GM12878 (cell line): Measurements from ENCODE around the gene CCDC74A. TPM values are rescaled to one million over a fixed set of nuclear protein-coding genes. Genes with fewer than 3 reads are reported as not detected.

Experiments used
- ATAC-seq: fragments of 200-7000 bp; cut with Tn5 transposase; 3 replicates; pipeline ENCODE4 v1.9.1; 2020; ENCODE audit warnings: mild to moderate bottlenecking, moderate library complexity
- BruUV-seq: library from RNA; stranded (reverse); fragments of 400-500 nt; replicated peaks from 2 replicates; lab custom pipeline; 2021; lab: Mats Ljungman, UMichigan
- CTCF ChIA-PET: fragments of 300-600 bp; sonication (Branson Sonifier 250); formaldehyde crosslinking; extraction: SDS; loops from one replicate; lab custom pipeline; 2021; ENCODE audit warnings: inconsistent platforms; lab: Yijun Ruan, JAX
- POLR2A ChIA-PET: fragments of 350-600 bp; formaldehyde crosslinking; extraction: SDS; loops from one replicate; lab custom pipeline; 2021; ENCODE audit warnings: inconsistent platforms; lab: Charles Lee
- RAD21 ChIA-PET: fragments of 300-600 bp; sonication (Branson Sonifier 250); formaldehyde crosslinking; loops from one replicate; lab custom pipeline; 2023; ENCODE audit warnings: antibody characterized with exemption; ENCODE audit not compliant: unreplicated experiment; lab: Charles Lee
- SMC1A ChIA-PET: fragments of 300-600 bp; sonication (Branson Sonifier 250); formaldehyde crosslinking; loops from one replicate; lab custom pipeline; 2023; ENCODE audit not compliant: unreplicated experiment, uncharacterized antibody; lab: Charles Lee
- DNase-seq: peaks from one replicate; pipeline ENCODE4 v3.0.0-alpha.2; 2011; ENCODE audit warnings: low read depth, low spot score
- FAIRE-seq: peaks from 3 replicates; lab custom pipeline; 2011; peaks lifted over from hg19 to GRCh38; lab: Jason Lieb, UNC
- H2AFZ ChIP-seq: 2 replicates; pipeline ENCODE4 v1.6.0; 2011; ENCODE audit warnings: low read depth, low read length, control low read depth; ENCODE audit not compliant: control insufficient read depth
- H3K27ac ChIP-seq: 2 replicates; pipeline ENCODE4 v1.5.1; 2011; ENCODE audit warnings: control low read depth; ENCODE audit not compliant: control insufficient read depth, insufficient read depth
- H3K27me3 ChIP-seq, 2 experiments: replicated peaks in 1 of 2; 2 replicates each; pipeline versions ENCODE4 v1.6.0 to v1.6.1; 2011; ENCODE audit warnings: low read length in 1 of 2; ENCODE audit not compliant: control insufficient read depth in 2 of 2, insufficient read depth in 2 of 2
- H3K36me3 ChIP-seq, 2 experiments: 2 replicates each; pipeline ENCODE4 v1.5.1; 2011; ENCODE audit warnings: low read length in 1 of 2; ENCODE audit not compliant: control insufficient read depth in 2 of 2, insufficient read depth in 2 of 2
- H3K4me1 ChIP-seq: 2 replicates; pipeline ENCODE4 v1.6.1; 2011; ENCODE audit warnings: mild to moderate bottlenecking, low read length, moderate library complexity, mixed read lengths; ENCODE audit not compliant: control insufficient read depth, insufficient read depth
- H3K4me2 ChIP-seq: 2 replicates; pipeline ENCODE4 v1.6.0; 2011; ENCODE audit warnings: control low read depth; ENCODE audit not compliant: control insufficient read depth, insufficient read depth
- H3K4me3 ChIP-seq: fragments of 200-600 bp; sonication (generic); 2 replicates; pipeline ENCODE4 v1.5.1; 2016
- H3K79me2 ChIP-seq: 2 replicates; pipeline ENCODE4 v1.6.0; 2011; ENCODE audit warnings: low read length; ENCODE audit not compliant: control insufficient read depth, insufficient read depth
- H3K9ac ChIP-seq: 2 replicates; pipeline ENCODE4 v1.8.0; 2011; ENCODE audit warnings: low read length, control low read depth, mixed read lengths; ENCODE audit not compliant: control insufficient read depth, insufficient read depth
- H3K9me3 ChIP-seq: replicated peaks from 3 replicates; pipeline ENCODE4 v1.5.1; 2011; ENCODE audit warnings: mild to moderate bottlenecking, low read length; ENCODE audit not compliant: control insufficient read depth, insufficient read depth
- H4K20me1 ChIP-seq: 2 replicates; pipeline ENCODE4 v1.6.0; 2011; ENCODE audit not compliant: control insufficient read depth, insufficient read depth
- CBX3 ChIP-seq: fragments of 200-600 bp; sonication (generic); IDR thresholded peaks from 2 replicates; pipeline ENCODE4 v1.6.1; 2016; ENCODE audit warnings: low read depth, borderline replicate concordance
- CREB1 ChIP-seq: IDR thresholded peaks from 2 replicates; pipeline ENCODE4 v1.6.1; 2012; ENCODE audit warnings: low read depth, mild to moderate bottlenecking, inconsistent platforms
- ESRRA ChIP-seq: IDR thresholded peaks from 2 replicates; pipeline ENCODE4 v1.6.1; 2012; ENCODE audit warnings: mild to moderate bottlenecking, low read length, improper control_type of control experiment
- MLLT1 ChIP-seq: fragments of 450-650 bp; IDR thresholded peaks from 2 replicates; pipeline ENCODE4 v1.6.1; 2016; ENCODE audit warnings: mild to moderate bottlenecking
- NR2C1 ChIP-seq: fragments of 450-650 bp; IDR thresholded peaks from 2 replicates; pipeline ENCODE4 v1.6.1; 2017; ENCODE audit warnings: antibody characterized with exemption, mild to moderate bottlenecking, moderate library complexity
- NR2F1 ChIP-seq: fragments of 450-650 bp; conservative IDR thresholded peaks from 2 replicates; pipeline ENCODE4 v1.6.1; 2017; ENCODE audit warnings: mild to moderate bottlenecking
- POLR2A ChIP-seq: IDR thresholded peaks from 2 replicates; pipeline ENCODE4 v1.6.1; 2011; ENCODE audit warnings: low read depth, mild to moderate bottlenecking, low read length
- SMC3 ChIP-seq: IDR thresholded peaks from 2 replicates; pipeline ENCODE4 v1.6.1; 2011; ENCODE audit warnings: low read length, improper control_type of control experiment, borderline replicate concordance
- WGBS: methylation state at CpG from one replicate; pipeline ENCODE4 v1.1.6; 2016; ENCODE audit warnings: low lambda C conversion rate; ENCODE audit not compliant: insufficient replicate concordance, insufficient coverage; ENCODE audit errors: missing lambda C conversion rate; 5-methylcytosine and 5-hydroxymethylcytosine counted together
- in situ Hi-C: fragments of 300-500 bp; cut with MboI; formaldehyde crosslinking; loops from 9 replicates; pipeline ENCODE4 v1.14.3; 2018; ENCODE audit warnings: mixed read lengths
- intact Hi-C: fragments of 100-400 bp; cut with micrococcal nuclease; formaldehyde crosslinking; loops from one replicate; pipeline ENCODE4 v1.14.2; 2022; ENCODE audit not compliant: unreplicated experiment
- polyA plus RNA-seq, 11 experiments: library from polyadenylated mRNA; depleted of rRNA in 4 of 11; unstranded in 6 of 11; stranded (reverse) in 5 of 11; fragments of >200 nt; fragmentation: Nextera tagmentation in 4 of 11; fragmentation: Illumina TruSeq in 1 of 11; extraction: Ambion mirVana in 4 of 11; extraction: Trizol in 1 of 11; gene quantifications; 1 replicate in 1 of 11; 2 replicates in 10 of 11; pipeline versions ENCODE4 v1.2.1 to v1.2.3, GENCODE V29; 2011 to 2016; ENCODE audit warnings: inconsistent platforms in 2 of 11, missing spikeins in 2 of 11, low read depth in 1 of 11
- total RNA-seq, 4 experiments: library from RNA; depleted of rRNA in 3 of 4; stranded (reverse); fragments of >200 nt in 3 of 4; fragmentation: Illumina TruSeq in 1 of 4; extraction: Trizol in 1 of 4; gene quantifications; 2 replicates each; pipeline versions ENCODE4 v1.2.1 to v1.2.3, GENCODE V29; 2013 to 2021
- TF ChIP-seq, protein P1 (sequence below): fragments of 450-650 bp; formaldehyde crosslinking; IDR thresholded peaks from 2 replicates; pipeline ENCODE4 v1.4.0; 2020; ENCODE audit warnings: mild to moderate bottlenecking, moderate library complexity
- TF ChIP-seq, protein P2 (sequence below): IDR thresholded peaks from 2 replicates; pipeline ENCODE4 v1.6.1; 2011; ENCODE audit warnings: borderline replicate concordance, low read depth, mild to moderate bottlenecking, moderate library complexity, mixed read lengths, low read length; ENCODE audit not compliant: insufficient read depth; ENCODE audit errors: extremely low read length
- TF ChIP-seq, protein P3 (sequence below): fragments of 450-650 bp; IDR thresholded peaks from 2 replicates; pipeline ENCODE4 v1.6.1; 2017; ENCODE audit warnings: mild to moderate bottlenecking, moderate library complexity

Gene CCDC74A
- total and polyA plus RNA-seq, 10 of the 15 experiments (the other 5 are each of a cell fraction or from before 2014, with no cell fraction given) = 14.3 to 133 (median 64.2) TPM

GRCh38 chr2:131556998-131557397 is 29.3 kb downstream of the CCDC74A start (continued):
- TF ChIP-seq, protein P1, sequence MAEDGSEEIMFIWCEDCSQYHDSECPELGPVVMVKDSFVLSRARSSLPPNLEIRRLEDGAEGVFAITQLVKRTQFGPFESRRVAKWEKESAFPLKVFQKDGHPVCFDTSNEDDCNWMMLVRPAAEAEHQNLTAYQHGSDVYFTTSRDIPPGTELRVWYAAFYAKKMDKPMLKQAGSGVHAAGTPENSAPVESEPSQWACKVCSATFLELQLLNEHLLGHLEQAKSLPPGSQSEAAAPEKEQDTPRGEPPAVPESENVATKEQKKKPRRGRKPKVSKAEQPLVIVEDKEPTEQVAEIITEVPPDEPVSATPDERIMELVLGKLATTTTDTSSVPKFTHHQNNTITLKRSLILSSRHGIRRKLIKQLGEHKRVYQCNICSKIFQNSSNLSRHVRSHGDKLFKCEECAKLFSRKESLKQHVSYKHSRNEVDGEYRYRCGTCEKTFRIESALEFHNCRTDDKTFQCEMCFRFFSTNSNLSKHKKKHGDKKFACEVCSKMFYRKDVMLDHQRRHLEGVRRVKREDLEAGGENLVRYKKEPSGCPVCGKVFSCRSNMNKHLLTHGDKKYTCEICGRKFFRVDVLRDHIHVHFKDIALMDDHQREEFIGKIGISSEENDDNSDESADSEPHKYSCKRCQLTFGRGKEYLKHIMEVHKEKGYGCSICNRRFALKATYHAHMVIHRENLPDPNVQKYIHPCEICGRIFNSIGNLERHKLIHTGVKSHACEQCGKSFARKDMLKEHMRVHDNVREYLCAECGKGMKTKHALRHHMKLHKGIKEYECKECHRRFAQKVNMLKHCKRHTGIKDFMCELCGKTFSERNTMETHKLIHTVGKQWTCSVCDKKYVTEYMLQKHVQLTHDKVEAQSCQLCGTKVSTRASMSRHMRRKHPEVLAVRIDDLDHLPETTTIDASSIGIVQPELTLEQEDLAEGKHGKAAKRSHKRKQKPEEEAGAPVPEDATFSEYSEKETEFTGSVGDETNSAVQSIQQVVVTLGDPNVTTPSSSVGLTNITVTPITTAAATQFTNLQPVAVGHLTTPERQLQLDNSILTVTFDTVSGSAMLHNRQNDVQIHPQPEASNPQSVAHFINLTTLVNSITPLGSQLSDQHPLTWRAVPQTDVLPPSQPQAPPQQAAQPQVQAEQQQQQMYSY (CRISPR knock-in tag) = no peak
- TF ChIP-seq SMC3 (no peak), POLR2A (no peak), NR2C1 (no peak)

- peak overlapping the region; percentile 33 for H2AFZ ChIP-seq
- no peaks in the 10 kb centered on the region for H3K27me3 ChIP-seq
- H3K9ac ChIP-seq = peak overlapping the region; percentile 12; the same call in 1 of the 2 replicates
- H3K4me1 ChIP-seq = peaks cover 5% of the 10 kb centered on the region
- peak; percentile 69 for FAIRE-seq
- 33% methylated on average over 5 of the region's 5 CpGs for WGBS
- no peaks in the 10 kb centered on the region for H4K20me1 ChIP-seq
- no peaks in the 10 kb centered on the region for H3K9me3 ChIP-seq
- no peaks in the 10 kb centered on the region for H3K36me3 ChIP-seq
- H3K4me3 ChIP-seq = peak overlapping the region; percentile 59
- POLR2A ChIA-PET = no interaction called here
- H3K4me2 ChIP-seq = peak overlapping the region; percentile 66
- SMC1A ChIA-PET = interaction anchor here (1.0 kb wide), 1 partner anchor 115 kb away, joined by 3 read pairs; no protein-coding TSS in a partner anchor
- peak overlapping the region; percentile 65 for H3K27ac ChIP-seq
- RAD21 ChIA-PET = no interaction called here
- intact Hi-C loops = loop anchor here (2.0 kb wide), 1 partner anchor 23 kb away; no protein-coding TSS in a partner anchor
- ATAC-seq = peak; percentile 77
- no TSS peak for BruUV-seq
- H3K79me2 ChIP-seq = peaks cover 14% of the 10 kb centered on the region
- CTCF ChIA-PET = interaction anchor here (0.7 kb wide), 1 partner anchor 114 kb away, joined by 3 read pairs; no protein-coding TSS in a partner anchor
- in situ Hi-C loops = no loop called here
- no peak for DNase-seq
- TF ChIP-seq NR2F1 (no peak), CREB1 (no peak), MLLT1 (no peak), ESRRA (no peak), CBX3 (no peak)
- TF ChIP-seq, protein P2, sequence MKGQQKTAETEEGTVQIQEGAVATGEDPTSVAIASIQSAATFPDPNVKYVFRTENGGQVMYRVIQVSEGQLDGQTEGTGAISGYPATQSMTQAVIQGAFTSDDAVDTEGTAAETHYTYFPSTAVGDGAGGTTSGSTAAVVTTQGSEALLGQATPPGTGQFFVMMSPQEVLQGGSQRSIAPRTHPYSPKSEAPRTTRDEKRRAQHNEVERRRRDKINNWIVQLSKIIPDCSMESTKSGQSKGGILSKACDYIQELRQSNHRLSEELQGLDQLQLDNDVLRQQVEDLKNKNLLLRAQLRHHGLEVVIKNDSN = no peak
- TF ChIP-seq, protein P3, sequence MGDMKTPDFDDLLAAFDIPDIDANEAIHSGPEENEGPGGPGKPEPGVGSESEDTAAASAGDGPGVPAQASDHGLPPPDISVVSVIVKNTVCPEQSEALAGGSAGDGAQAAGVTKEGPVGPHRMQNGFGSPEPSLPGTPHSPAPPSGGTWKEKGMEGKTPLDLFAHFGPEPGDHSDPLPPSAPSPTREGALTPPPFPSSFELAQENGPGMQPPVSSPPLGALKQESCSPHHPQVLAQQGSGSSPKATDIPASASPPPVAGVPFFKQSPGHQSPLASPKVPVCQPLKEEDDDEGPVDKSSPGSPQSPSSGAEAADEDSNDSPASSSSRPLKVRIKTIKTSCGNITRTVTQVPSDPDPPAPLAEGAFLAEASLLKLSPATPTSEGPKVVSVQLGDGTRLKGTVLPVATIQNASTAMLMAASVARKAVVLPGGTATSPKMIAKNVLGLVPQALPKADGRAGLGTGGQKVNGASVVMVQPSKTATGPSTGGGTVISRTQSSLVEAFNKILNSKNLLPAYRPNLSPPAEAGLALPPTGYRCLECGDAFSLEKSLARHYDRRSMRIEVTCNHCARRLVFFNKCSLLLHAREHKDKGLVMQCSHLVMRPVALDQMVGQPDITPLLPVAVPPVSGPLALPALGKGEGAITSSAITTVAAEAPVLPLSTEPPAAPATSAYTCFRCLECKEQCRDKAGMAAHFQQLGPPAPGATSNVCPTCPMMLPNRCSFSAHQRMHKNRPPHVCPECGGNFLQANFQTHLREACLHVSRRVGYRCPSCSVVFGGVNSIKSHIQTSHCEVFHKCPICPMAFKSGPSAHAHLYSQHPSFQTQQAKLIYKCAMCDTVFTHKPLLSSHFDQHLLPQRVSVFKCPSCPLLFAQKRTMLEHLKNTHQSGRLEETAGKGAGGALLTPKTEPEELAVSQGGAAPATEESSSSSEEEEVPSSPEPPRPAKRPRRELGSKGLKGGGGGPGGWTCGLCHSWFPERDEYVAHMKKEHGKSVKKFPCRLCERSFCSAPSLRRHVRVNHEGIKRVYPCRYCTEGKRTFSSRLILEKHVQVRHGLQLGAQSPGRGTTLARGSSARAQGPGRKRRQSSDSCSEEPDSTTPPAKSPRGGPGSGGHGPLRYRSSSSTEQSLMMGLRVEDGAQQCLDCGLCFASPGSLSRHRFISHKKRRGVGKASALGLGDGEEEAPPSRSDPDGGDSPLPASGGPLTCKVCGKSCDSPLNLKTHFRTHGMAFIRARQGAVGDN = no peak
Measured at GRCh38 chr2:131557558-131558321, 30.1 kb downstream of the CCDC74A start.
